ENCODE data around the gene TSPAN33.

GRCh38 chr7:129208667-129209066 is 64.2 kb downstream of the TSPAN33 start:
- no peak for TF ChIP-seq CTCF (conservative IDR thresholded peaks at IDR 0.05)
- TF ChIP-seq ZFX (IDR thresholded peaks at IDR 0.05), result no peak

Measured in C4-2B (cell line).